GM21723 (cell line): ENCODE data around the gene ARIH2.

Experiments
- ATAC-seq: cut with Tn5 transposase; IDR thresholded peaks from one replicate; pipeline ENCODE4 v1.9.1; 2021; ENCODE audit warnings: mild to moderate bottlenecking, moderate library complexity; ENCODE audit not compliant: unreplicated experiment

Gene ARIH2

GRCh38 chr3:49035281-49035680 is 116.6 kb downstream of the ARIH2 start:
- no peak for ATAC-seq
